ENCODE data around the gene SRGAP3. TPM values are rescaled to one million over a fixed set of nuclear protein-coding genes. Genes with fewer than 3 reads are reported as not detected.

The SRGAP3 gene
- total RNA-seq, 5 donors from 2014 or later (not counting 1 experiment from before 2014, with no cell fraction given), result 1.4 to 4.4 (median 2.8) TPM

DNA sequence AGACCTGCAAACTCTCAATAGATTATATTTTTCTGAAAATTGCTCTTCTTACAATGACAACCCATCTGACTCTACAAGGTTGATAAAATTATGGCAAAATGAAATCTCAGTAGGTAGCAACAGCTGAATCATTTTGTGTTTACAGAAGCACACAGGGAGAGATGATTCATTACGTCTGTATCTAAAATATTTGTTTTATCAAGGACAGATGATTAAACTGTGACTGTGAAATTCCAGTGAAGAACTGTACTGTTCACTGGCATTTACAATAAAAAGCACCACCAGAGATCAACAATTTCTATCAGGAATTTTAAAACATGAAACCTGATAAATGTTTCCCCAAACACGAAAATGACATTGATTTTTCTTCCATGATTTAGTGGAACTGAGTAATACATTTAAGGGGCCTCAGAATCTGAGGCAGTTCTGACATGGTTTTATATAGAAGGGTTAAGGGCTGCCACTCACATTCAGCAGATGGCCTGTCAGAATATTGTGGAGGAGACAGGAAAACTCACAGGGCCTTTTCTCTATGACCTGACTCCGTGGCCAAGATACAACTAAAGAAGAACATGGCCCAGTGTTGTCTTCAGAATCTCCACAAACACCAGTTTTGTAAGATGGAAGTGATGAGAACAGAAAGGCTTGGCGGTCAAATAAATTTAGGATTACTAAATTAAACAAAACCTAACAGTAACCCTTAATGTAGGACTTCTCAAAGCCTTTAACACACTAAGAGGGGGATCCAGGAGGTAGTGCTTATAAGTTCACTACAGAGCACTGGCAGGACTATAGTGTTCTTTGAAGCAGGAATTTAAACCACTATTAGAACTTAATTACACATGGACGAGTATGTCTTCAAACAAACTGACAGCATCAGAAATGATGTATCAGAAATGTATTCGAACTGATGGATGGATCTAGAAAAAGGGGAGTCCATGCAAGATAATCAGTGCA is 312.1 kb downstream of the SRGAP3 start:
- H3K4me3 Mint-ChIP-seq, result no peak overlapping the region
- Histone ChIP-seq H3K27ac (ENCODE audit: low read length) (no peak overlapping the region), H3K4me3 (ENCODE audit: control insufficient read depth in 1 of 2, extremely low read depth in 1 of 2, low read length in 1 of 2) (no peak overlapping the region), H3K36me3 (ENCODE audit: control insufficient read depth in 2 of 2, extremely low read depth in 1 of 2, insufficient read depth in 1 of 2, low read length in 1 of 2) (peaks cover 7 to 23% of the 10 kb centered on the region in 2 donors), H3K4me1 (ENCODE audit: control insufficient read depth in 1 of 2, extremely low read depth in 1 of 2, insufficient read depth in 2 of 2, low read length in 2 of 2) (no peaks in the 10 kb centered on the region), H3K9me3 (no peaks in the 10 kb centered on the region), H3K27me3 (replicated peaks in 1 of 2; ENCODE audit: control insufficient read depth in 2 of 2, extremely low read depth in 1 of 2, insufficient read depth in 2 of 2, low read length in 1 of 2) (no peaks in the 10 kb centered on the region)
- 83% methylated on average over 1 of the region's 6 CpGs for WGBS (ENCODE audit: insufficient coverage)
- H3K36me3 Mint-ChIP-seq, result peaks cover 50% of the 10 kb centered on the region
- ATAC-seq (replicated peaks in 1 of 4), result no peak
- no peak overlapping the region for H3K27ac Mint-ChIP-seq
- ChIA-PET CTCF (no interaction called here), POLR2A (no interaction called here)
- H3K27me3 Mint-ChIP-seq, result no peaks in the 10 kb centered on the region
- no peak for DNase-seq
- H3K9me3 Mint-ChIP-seq, result peaks cover 0 to under 1% (median 0%) of the 10 kb centered on the region in 3 donors
- no peaks in the 10 kb centered on the region for H3K4me1 Mint-ChIP-seq

DNA sequence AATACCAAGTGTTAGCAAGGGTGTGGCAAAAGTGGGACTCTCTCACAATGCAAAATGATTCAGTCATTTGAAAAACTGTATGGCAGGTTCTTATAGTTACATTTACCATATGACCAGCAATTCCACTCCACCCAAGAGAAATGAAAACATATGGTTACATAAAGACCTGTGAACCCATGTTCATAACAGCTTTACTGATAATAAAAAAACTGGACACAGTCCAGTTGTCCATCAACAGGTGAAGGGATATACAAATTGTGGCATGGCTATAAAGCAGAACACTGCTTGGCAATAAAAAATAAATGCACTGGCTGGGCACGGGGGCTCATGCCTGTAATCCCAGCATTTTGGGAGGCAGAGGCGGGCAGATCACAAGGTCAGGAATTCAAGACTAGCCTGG is 316.9 kb downstream of the SRGAP3 start:
- Mint-ChIP-seq H3K4me1 (no peaks in the 10 kb centered on the region), H3K27ac (no peak overlapping the region), H3K9me3 (no peaks in the 10 kb centered on the region), H3K4me3 (no peak overlapping the region), H3K36me3 (peaks cover 31% of the 10 kb centered on the region), H3K27me3 (no peaks in the 10 kb centered on the region)
- peaks cover 3 to 11% of the 10 kb centered on the region in 2 donors for H3K36me3 ChIP-seq (ENCODE audit: control insufficient read depth in 2 of 2, extremely low read depth in 1 of 2, insufficient read depth in 1 of 2, low read length in 1 of 2)
- no peak overlapping the region for H3K27ac ChIP-seq (ENCODE audit: low read length)
- no peaks in the 10 kb centered on the region for H3K9me3 ChIP-seq
- no peak overlapping the region for H3K4me3 ChIP-seq (ENCODE audit: control insufficient read depth in 1 of 2, extremely low read depth in 1 of 2, low read length in 1 of 2)
- ATAC-seq (replicated peaks in 1 of 4) (no peak), DNase-seq (no peak)
- whole genome bisulfite sequencing (ENCODE audit: insufficient coverage), result no CpG with 5 or more reads among the region's 2 CpGs
- ChIA-PET CTCF (no interaction called here), POLR2A (no interaction called here)
- no peaks in the 10 kb centered on the region for H3K27me3 ChIP-seq (replicated peaks in 1 of 2; ENCODE audit: control insufficient read depth in 2 of 2, extremely low read depth in 1 of 2, insufficient read depth in 2 of 2, low read length in 1 of 2)
- no peaks in the 10 kb centered on the region for H3K4me1 ChIP-seq (ENCODE audit: control insufficient read depth in 1 of 2, extremely low read depth in 1 of 2, insufficient read depth in 2 of 2, low read length in 2 of 2)

- peaks cover 3 to 11% of the 10 kb centered on the region in 2 donors for H3K36me3 ChIP-seq (ENCODE audit: control insufficient read depth in 2 of 2, extremely low read depth in 1 of 2, insufficient read depth in 1 of 2, low read length in 1 of 2)
- H3K9me3 ChIP-seq, result no peaks in the 10 kb centered on the region
- POLR2A ChIA-PET, result no interaction called here
- DNase-seq (no peak), ATAC-seq (replicated peaks in 1 of 4) (no peak)
- H3K4me3 Mint-ChIP-seq, result no peak overlapping the region
- no peaks in the 10 kb centered on the region for H3K27me3 Mint-ChIP-seq
- CTCF ChIA-PET, result no interaction called here
- no peak overlapping the region for H3K4me3 ChIP-seq (ENCODE audit: control insufficient read depth in 1 of 2, extremely low read depth in 1 of 2, low read length in 1 of 2)
- no peaks in the 10 kb centered on the region for H3K9me3 Mint-ChIP-seq
- H3K4me1 ChIP-seq (ENCODE audit: control insufficient read depth in 1 of 2, extremely low read depth in 1 of 2, insufficient read depth in 2 of 2, low read length in 2 of 2), result no peaks in the 10 kb centered on the region
- H3K27ac ChIP-seq (ENCODE audit: low read length), result no peak overlapping the region
- WGBS (ENCODE audit: insufficient coverage), result no CpG with 5 or more reads among the region's 3 CpGs
- H3K27ac Mint-ChIP-seq, result no peak overlapping the region
- H3K4me1 Mint-ChIP-seq, result no peaks in the 10 kb centered on the region
- peaks cover 32% of the 10 kb centered on the region for H3K36me3 Mint-ChIP-seq
- no peaks in the 10 kb centered on the region for H3K27me3 ChIP-seq (replicated peaks in 1 of 2; ENCODE audit: control insufficient read depth in 2 of 2, extremely low read depth in 1 of 2, insufficient read depth in 2 of 2, low read length in 1 of 2)
Measured at GRCh38 chr3:8931342-8931741, 318.1 kb downstream of the SRGAP3 start.

Other genes with a start within 250 kb of the SRGAP3 start
- 10 to 100 TPM; 33.3 to 44.4 (median 43.5) TPM for gene THUMPD3, start 113.4 kb upstream of the SRGAP3 start, total RNA-seq
- gene SETD5, start 148.0 kb upstream of the SRGAP3 start, total RNA-seq, result 100 to 1,000 TPM; 119 to 131 (median 125) TPM